ENCODE measurements around the gene PPP1R12B. TPM values are rescaled to one million over a fixed set of nuclear protein-coding genes. Genes with fewer than 3 reads are reported as not detected.

The PPP1R12B gene
- polyA plus RNA-seq, 1 experiment = 38.6 TPM

DNA sequence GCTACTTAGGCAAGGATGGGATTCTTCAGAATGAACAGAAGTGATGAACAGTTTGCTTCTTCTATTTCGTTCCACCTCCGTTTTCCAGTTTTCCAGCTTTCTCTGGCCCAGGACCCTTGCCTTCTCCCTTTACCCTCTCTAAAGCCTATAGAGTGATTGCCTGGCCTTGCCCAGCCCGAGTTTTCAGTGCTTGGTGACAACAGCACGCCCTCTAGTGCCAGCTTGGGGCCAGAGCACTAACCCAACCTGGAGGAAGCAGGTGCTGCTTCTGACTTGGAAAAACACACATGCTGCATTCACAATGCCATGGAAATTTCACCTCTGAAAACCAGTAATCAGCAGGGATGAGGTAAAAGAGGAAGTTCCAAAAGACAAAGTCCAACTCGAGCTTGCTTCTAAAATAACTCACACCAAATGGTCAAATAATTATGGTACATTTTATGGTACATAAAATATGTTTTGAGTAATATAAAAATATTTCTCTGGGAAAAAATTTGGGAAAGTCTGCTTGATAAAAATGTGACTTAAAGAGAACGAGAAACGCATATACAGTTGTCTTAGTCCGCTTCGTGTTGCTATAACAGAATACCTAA is 32.8 kb upstream of the PPP1R12B start:
- Histone ChIP-seq H3K9me3 (ENCODE audit: control insufficient read depth, insufficient read depth, low read length) (no peaks in the 10 kb centered on the region), H3K27ac (ENCODE audit: low read depth, low read length) (no peak overlapping the region), H3K27me3 (ENCODE audit: control insufficient read depth, insufficient read depth, low read length) (peaks cover 38% of the 10 kb centered on the region), H3K4me3 (ENCODE audit: low read depth, low read length) (no peak overlapping the region)
- DNase-seq (ENCODE audit: low read depth, low spot score) = peak; percentile 44
- ChIA-PET POLR2A (no interaction called here), CTCF (interaction anchor here (0.5 to 7.7 kb wide), 29 partner anchors 8 to 408 kb away, joined by 3 to 121 read pairs (median 4); partner anchors contain the start of gene LGR6)
- TF ChIP-seq CTCF (IDR thresholded peaks at IDR 0.05; ENCODE audit: low read depth, low read length) = peak; percentile 99

DNA sequence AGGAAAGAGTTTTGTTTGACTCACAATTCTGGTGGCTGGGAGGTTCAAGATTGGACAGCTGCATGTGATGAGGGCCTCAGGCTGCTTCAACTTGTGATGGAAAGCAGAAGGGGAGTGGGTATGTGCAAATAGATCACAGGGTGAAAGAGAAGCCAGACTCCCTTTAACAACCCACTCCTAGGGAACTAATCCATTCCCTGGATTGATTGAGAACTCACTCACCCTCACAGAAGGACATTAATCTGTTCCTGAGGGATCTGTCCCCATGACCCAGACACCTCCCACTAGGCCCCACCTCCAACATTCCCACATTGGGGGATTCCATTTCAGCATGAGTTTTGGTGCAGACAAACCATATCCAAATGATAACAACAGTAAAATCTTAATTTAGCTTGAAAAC is 32.3 kb upstream of the PPP1R12B start:
- peaks cover 37% of the 10 kb centered on the region for H3K27me3 ChIP-seq (ENCODE audit: control insufficient read depth, insufficient read depth, low read length)
- ChIA-PET POLR2A (no interaction called here), CTCF (interaction anchor here (0.6 to 7.7 kb wide), 21 partner anchors 8 to 385 kb away, joined by 3 to 121 read pairs (median 4); partner anchors contain the start of gene LGR6)

DNA sequence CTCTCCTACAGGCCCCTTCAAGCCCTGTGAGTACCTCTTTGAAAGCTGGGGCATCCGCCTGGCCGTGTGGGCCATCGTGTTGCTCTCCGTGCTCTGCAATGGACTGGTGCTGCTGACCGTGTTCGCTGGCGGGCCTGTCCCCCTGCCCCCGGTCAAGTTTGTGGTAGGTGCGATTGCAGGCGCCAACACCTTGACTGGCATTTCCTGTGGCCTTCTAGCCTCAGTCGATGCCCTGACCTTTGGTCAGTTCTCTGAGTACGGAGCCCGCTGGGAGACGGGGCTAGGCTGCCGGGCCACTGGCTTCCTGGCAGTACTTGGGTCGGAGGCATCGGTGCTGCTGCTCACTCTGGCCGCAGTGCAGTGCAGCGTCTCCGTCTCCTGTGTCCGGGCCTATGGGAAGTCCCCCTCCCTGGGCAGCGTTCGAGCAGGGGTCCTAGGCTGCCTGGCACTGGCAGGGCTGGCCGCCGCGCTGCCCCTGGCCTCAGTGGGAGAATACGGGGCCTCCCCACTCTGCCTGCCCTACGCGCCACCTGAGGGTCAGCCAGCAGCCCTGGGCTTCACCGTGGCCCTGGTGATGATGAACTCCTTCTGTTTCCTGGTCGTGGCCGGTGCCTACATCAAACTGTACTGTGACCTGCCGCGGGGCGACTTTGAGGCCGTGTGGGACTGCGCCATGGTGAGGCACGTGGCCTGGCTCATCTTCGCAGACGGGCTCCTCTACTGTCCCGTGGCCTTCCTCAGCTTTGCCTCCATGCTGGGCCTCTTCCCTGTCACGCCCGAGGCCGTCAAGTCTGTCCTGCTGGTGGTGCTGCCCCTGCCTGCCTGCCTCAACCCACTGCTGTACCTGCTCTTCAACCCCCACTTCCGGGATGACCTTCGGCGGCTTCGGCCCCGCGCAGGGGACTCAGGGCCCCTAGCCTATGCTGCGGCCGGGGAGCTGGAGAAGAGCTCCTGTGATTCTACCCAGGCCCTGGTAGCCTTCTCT is 30.3 kb upstream of the PPP1R12B start:
- CTCF ChIA-PET = interaction anchor here (0.7 to 7.7 kb wide), 4 partner anchors 12 to 131 kb away, joined by 3 to 121 read pairs (median 12); no protein-coding TSS in a partner anchor

More for the DNA sequence above, 32.3 kb upstream of the PPP1R12B start:
- TF ChIP-seq CTCF (IDR thresholded peaks at IDR 0.05; ENCODE audit: low read depth, low read length) = no peak
- no peak for DNase-seq (ENCODE audit: low read depth, low spot score)
- Histone ChIP-seq H3K27ac (ENCODE audit: low read depth, low read length) (no peak overlapping the region), H3K9me3 (ENCODE audit: control insufficient read depth, insufficient read depth, low read length) (no peaks in the 10 kb centered on the region), H3K4me3 (ENCODE audit: low read depth, low read length) (no peak overlapping the region)

DNA sequence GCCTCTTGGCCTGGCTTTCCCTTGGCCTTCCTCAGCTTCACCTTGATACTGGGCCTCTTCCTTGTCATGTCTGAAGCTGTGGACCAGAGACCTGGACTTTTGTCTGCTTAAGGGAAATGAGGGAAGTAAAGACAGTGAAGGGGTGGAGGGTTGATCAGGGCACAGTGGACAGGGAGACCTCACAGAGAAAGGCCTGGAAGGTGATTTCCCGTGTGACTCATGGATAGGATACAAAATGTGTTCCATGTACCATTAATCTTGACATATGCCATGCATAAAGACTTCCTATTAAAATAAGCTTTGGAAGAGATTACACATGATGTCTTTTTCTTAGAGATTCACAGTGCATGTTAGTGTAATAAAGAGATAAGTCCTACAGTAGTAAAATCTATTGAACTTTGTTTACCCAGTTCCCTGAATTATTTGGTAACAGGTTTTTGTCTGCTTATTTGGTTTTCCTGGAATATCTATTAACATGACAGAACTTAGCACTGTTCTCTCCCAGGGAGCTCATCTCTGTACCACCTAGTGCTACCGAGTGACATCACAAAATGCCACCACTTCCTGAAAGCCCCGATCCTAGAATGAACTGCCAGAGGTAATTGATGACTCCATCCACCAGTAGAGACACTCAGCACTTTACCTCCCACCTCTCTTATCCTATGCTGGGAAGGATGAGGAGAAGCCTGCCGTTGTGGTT is 29.0 kb upstream of the PPP1R12B start:
- no peaks in the 10 kb centered on the region for H3K9me3 ChIP-seq (ENCODE audit: control insufficient read depth, insufficient read depth, low read length)
- no peak for DNase-seq (ENCODE audit: low read depth, low spot score)
- ChIA-PET CTCF (interaction anchor here (0.6 to 7.7 kb wide), 4 partner anchors 126 to 400 kb away, joined by 3 to 121 read pairs (median 3); no protein-coding TSS in a partner anchor), POLR2A (no interaction called here)
- no peak for TF ChIP-seq CTCF (IDR thresholded peaks at IDR 0.05; ENCODE audit: low read depth, low read length)
- H3K27ac ChIP-seq (ENCODE audit: low read depth, low read length) = no peak overlapping the region
- H3K4me3 ChIP-seq (ENCODE audit: low read depth, low read length) = no peak overlapping the region
- peaks cover 22% of the 10 kb centered on the region for H3K27me3 ChIP-seq (ENCODE audit: control insufficient read depth, insufficient read depth, low read length)

More for the DNA sequence above, 30.3 kb upstream of the PPP1R12B start:
- Histone ChIP-seq H3K9me3 (ENCODE audit: control insufficient read depth, insufficient read depth, low read length) (no peaks in the 10 kb centered on the region), H3K27ac (ENCODE audit: low read depth, low read length) (no peak overlapping the region), H3K4me3 (ENCODE audit: low read depth, low read length) (no peak overlapping the region), H3K27me3 (ENCODE audit: control insufficient read depth, insufficient read depth, low read length) (peaks cover 32% of the 10 kb centered on the region)
- TF ChIP-seq CTCF (IDR thresholded peaks at IDR 0.05; ENCODE audit: low read depth, low read length) = no peak
- no peak for DNase-seq (ENCODE audit: low read depth, low spot score)
- POLR2A ChIA-PET = interaction anchor here (1.2 kb wide), 1 partner anchor 14 kb away, joined by 3 read pairs; no protein-coding TSS in a partner anchor

Measured in AG04450 (cell line).